GDM1 (cell line): ENCODE data around the gene GARIN5B.
"Not testable (repeated sequence)": the region's sequence is repeated elsewhere in the genome, so short reads cannot be mapped to it uniquely, and the experiment has no call there.

Experiments
- DNase-seq: peaks from one replicate; lab custom pipeline; 2025; lab: John Stamatoyannopoulos, UW

GARIN5B gene

GRCh38 chr19:55362990-55363716 is at the start of gene GARIN5B:
GARIN5B (minus strand) TSS chr19:55363260; CDS start chr19:55363066, 194 bp downstream.
- no peak for DNase-seq

- no peak for DNase-seq
These were observed 47.1 kb upstream of the GARIN5B start for GRCh38 chr19:55410168-55410567.

- not testable (repeated sequence) for DNase-seq
These were observed 46.1 kb upstream of the GARIN5B start for GRCh38 chr19:55409179-55409578.

- DNase-seq = no peak
These were observed 45.4 kb upstream of the GARIN5B start for GRCh38 chr19:55408533-55408872.

GRCh38 chr19:55407800-55408532 is 44.9 kb upstream of the GARIN5B start:
- DNase-seq = peak; percentile 99

GRCh38 chr19:55407550-55407799 is 44.4 kb upstream of the GARIN5B start, which contains the start of gene UBE2S:
UBE2S (minus strand) TSS chr19:55407788; CDS start chr19:55407589, 199 bp downstream.
- DNase-seq = not testable (repeated sequence)

GRCh38 chr19:55406826-55407549 is 43.9 kb upstream of the GARIN5B start:
- DNase-seq = no peak

GRCh38 chr19:55406091-55406825 is 43.2 kb upstream of the GARIN5B start:
- no peak for DNase-seq

- DNase-seq = no peak
These were observed 42.6 kb upstream of the GARIN5B start for GRCh38 chr19:55405638-55406037.

- no peak for DNase-seq
These were observed 39.4 kb upstream of the GARIN5B start for GRCh38 chr19:55402509-55402908.

- not testable (repeated sequence) for DNase-seq
These were observed 38.3 kb upstream of the GARIN5B start for GRCh38 chr19:55401390-55401789.

GRCh38 chr19:55400281-55401087 is 37.4 kb upstream of the GARIN5B start:
- no peak for DNase-seq

- DNase-seq = no peak
These were observed 35.3 kb upstream of the GARIN5B start for GRCh38 chr19:55398200-55398925.

- no peak for DNase-seq
These were observed 30.0 kb upstream of the GARIN5B start for GRCh38 chr19:55392820-55393761.

- DNase-seq = no peak
These were observed 28.9 kb upstream of the GARIN5B start for GRCh38 chr19:55391702-55392615.

GRCh38 chr19:55391191-55391670 is 28.2 kb upstream of the GARIN5B start:
- DNase-seq = no peak

- no peak for DNase-seq
These were observed 27.4 kb upstream of the GARIN5B start for GRCh38 chr19:55390461-55390880.
